NK-92 (cell line): Measurements from ENCODE around the gene PLXNA4.
"Not testable (repeated sequence)": the region's sequence is repeated elsewhere in the genome, so short reads cannot be mapped to it uniquely, and the experiment has no call there.

ENCODE experiments used
- DNase-seq: peaks from one replicate; lab custom pipeline; 2025; ENCODE audit not compliant: unreplicated experiment; lab: John Stamatoyannopoulos, UW

The PLXNA4 gene

DNA sequence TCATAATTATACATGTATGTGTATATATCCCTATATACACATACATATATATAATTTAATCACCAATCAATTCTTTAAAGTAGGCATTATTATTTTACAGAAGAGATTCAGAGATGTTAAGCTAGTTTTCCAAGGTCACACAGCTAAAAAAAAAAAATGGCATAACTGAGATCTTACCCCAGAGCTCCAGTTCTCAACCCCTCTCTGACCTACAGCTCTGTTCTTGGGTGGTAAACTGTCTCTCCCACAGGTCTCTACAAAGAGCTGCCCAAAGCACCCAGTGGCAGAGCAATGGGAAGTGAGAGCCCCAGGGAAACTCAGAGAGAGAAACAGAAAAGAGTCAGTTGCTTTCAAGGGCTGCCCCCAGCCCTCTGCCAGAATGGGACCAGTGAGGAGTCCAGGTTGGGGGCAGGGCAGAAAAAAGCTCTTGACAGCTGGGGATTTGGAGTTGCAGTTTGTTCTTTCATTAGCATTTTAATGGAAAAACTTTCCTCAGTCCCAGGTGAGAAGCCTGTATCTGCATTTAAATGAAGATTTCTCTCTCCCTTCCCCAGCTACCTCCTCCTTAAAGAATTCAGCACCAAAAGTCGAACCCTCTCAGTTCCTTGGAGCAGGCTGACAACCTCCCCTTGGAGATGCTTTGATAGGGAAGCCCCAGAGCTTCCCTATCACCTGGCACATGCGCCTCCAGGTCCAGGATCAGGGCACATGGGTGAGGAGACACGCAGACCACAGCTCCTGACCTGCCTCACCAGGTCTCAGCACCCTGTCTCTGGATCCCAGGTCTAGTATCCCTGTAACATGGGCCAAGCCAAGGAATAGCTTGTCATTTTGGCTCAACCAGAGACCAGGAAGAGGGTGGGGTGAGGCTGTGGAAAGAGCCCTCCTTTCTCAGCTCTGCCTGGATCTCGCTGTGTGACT is 388.1 kb downstream of the PLXNA4 start:
- DNase-seq, result no peak

GRCh38 chr7:132187391-132187790 is 388.9 kb downstream of the PLXNA4 start:
- DNase-seq, result no peak

DNA sequence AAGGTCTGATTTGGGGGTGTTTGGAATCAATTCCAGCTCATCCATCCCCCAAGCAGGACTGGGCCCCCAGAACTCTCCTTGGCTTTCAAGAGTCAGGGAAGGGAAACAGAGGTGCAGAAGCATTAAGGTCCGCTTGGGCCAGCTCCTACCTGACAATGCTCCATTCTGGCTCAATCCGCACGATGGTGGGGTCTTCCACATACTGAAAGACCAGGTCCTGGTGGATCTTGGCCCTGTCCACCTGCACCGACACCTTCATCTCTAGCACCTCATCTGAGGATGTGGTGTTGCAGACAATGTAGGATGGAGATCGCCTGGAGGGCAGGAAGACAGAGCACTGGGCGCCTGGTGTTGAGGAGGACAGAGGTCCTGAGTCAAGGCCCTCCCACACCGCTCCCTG is 391.1 kb downstream of the PLXNA4 start:
- no peak for DNase-seq

DNA sequence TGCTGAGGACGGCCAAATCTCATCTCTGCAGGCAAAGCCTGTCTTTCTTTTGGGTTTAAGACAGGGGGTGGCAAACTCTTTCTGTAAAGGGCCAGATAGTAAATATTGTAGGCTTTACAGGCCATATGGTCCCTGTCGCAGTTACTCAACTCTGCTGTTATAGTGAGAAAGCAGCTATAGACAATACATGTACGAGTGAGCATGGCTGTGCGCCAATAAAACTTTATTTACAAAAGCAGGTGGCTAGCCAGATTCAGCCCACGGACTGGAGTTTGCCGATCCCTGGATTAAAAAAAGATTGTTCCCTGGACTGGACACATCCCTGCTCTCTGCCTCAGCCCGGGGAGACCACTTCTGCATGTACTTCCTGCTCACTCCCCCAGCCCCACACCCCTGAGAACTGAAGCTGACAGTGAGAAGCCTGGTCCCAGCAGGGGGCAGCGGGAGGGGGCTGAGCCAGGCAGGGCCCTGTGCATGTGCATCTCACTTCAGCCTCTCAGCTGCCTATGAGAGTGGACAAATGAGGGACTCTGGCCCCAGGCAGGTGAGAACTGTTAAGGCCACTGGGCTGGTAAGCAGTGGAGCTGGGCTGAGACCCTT is 392.4 kb downstream of the PLXNA4 start:
- DNase-seq, result no peak

DNA sequence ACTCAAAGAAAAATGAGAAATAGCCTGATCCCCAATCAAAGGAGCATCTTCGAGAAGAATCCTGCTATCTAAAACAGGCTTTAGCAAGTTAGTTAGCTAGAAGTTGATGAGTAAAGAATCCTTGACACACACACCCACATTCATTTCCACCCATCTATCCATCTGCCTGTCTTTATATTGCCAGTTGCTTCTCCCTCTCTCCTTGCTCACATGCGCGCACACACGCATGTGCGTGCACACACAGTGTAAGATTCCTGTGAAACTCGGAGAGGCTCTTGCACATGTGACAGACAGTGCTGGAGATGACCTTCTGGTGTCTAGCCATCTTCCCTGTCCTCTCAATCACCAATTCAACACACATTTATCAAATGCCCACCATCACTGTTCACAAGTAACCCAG is 393.3 kb downstream of the PLXNA4 start:
- no peak for DNase-seq

- no peak for DNase-seq
These were observed 394.2 kb downstream of the PLXNA4 start for GRCh38 chr7:132181946-132182685.

- DNase-seq, result no peak
These were observed 394.9 kb downstream of the PLXNA4 start for GRCh38 chr7:132181371-132181770.

DNA sequence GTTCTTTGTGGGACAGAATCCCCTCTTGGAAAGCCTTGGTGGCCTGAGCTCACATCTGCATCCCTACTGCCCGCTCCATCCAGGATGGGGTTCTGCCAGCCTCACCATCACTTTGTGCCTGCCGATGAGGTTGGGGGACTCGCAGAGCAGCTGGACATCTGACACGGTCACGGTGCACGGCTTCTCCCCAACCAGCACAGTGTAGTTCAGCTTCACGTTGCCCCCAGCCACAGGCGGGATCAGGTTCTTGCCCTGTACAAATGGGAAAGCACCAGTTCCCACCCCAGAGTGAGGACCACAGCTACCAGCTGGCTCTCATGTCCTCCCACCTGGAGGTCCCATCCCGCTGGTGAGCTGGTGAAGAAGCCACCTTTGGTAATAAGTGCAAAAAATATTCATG is 395.8 kb downstream of the PLXNA4 start:
- no peak for DNase-seq

DNA sequence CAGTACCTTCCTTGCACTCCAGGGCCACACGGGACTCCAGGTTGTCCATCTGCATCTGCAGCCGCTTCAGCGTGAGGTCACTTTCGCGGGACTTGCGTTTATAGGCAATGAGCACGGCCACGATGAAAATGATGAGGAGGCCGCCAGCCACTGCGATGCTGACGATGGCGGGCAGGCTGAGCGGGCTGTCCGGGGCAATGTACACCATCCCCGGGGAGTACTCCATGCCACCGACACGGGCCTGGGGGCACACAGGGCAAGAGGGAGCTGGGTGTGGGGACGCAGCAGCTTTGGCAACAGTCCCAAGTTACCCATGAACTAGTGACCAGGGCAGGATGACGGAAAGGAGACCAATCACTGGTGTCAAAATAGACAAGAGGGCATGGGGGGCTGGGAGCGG is 396.6 kb downstream of the PLXNA4 start:
- no peak for DNase-seq

- no peak for DNase-seq
These were observed 397.2 kb downstream of the PLXNA4 start for GRCh38 chr7:132179080-132179430.

GRCh38 chr7:132178402-132179079 is 397.7 kb downstream of the PLXNA4 start:
- not testable (repeated sequence) for DNase-seq

- DNase-seq, result no peak
These were observed 398.4 kb downstream of the PLXNA4 start for GRCh38 chr7:132177708-132178401.

DNA sequence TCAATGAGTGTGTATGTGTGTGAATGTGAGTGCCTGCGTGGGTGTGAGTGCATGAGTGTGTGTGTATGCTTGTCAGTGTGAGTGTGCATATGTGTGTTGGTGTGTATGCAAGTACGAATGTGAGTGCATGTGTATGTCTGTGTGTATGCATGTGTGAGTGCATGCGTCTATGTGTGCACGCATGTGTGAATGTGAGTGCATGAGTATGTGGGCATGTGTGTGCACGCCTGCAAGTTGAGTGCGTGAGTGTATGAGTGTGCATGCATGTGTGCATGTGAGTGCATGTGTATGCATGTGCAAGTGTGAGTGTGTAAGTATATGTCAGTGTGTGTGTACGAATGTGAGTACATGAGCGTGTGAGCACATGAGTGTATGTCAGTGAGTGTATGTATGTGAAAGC is 399.6 kb downstream of the PLXNA4 start:
- no peak for DNase-seq

- no peak for DNase-seq
These were observed 405.1 kb downstream of the PLXNA4 start for GRCh38 chr7:132171130-132171576.

DNA sequence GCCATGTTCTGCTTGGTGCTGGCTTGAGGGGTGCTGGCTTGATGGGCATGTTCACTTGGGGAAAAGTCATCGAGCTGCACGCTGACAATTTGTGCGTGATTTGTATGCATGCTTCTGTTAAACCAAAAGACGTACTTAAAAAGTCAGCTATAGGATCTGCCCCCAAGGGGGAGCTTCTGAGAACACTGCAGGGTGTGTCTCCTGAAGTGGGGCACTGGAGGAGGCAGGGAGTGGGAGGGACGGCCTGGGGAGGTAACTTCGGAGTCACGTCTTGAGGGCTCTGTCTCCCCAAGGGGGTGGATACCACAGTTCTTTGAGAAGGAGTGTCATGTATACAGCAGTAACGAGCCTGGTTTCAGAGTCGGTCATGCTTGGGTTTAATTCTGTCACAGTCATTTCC is 406.5 kb downstream of the PLXNA4 start:
- DNase-seq, result no peak

- no peak for DNase-seq
These were observed 408.0 kb downstream of the PLXNA4 start for GRCh38 chr7:132168239-132168638.

GRCh38 chr7:132165695-132166094 is 410.6 kb downstream of the PLXNA4 start:
- not testable (repeated sequence) for DNase-seq

DNA sequence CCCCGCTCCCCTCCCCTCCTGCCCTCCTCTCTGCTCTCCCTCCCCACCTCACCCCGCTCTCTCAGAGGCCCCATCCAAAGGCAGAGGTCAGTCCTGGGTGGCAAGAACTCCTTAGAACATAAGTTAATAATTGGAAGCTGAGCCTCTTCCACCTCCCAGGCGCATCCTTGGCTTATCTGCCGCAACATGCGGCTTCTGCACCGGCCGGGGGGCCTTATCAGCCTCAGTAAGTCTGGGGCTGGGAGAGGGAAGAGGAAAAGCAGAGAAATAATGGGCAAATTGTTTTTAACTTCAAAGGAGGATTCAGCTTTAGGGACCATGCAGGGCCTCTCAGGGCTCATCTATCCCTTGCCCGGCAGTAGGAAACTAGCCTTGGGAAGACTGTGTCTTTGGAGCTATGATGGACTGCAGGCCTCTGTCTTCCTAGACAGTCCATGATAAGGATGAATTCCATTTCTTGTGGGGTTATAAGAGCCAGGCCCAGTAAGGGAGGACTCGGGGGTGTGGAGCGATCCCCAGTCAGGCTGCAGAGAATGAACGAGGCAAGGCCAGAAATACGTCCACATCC is 411.6 kb downstream of the PLXNA4 start:
- no peak for DNase-seq

DNA sequence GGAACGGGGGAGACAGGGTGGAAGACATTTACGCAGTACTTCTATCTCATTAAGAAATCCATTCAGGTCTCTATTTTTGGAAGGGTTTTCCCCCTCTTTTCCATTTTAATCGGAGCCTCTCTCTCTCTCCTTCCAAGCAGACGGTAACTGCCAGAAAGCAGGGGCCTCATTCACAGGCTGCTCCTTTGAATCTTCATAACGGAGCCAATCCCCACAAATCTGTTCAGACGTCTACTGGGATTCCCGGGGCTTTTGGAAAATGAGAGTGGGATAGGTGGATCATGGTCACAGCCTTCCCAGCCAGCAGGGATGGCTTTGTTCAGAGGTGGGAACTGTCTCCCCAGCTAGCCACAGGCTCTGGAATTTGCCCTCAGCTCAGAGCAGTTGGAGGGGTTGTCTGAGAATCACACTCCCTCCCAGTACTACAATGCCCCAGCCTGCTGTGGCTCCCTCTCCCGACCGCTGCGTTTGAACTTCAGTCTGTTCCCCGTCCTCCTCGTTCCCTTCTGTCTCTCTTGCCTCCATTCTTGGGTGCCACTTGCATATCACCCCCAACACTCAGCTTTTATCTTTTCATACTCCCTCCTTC is 413.6 kb downstream of the PLXNA4 start:
- no peak for DNase-seq

DNA sequence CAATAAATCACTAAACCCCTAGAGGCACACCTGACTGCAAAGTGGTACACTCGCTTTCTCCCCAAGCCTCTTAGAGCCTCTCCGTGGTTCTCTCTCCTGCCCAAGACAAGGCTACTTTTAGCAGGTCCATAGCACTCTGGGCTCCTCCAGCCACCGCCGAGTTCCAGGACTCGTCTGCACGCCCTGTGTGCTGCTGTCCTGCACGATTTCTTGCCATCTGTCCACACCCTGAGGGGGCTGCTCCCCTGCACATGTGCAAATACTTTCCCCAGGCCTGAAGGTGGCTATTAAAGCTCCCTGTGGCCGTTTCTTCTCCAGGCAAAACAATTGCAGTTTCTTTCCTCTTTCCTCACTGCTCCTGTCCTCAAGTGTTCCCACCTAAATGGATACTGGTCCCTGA is 414.3 kb downstream of the PLXNA4 start:
- DNase-seq, result no peak
